Gastroesophageal sphincter (tissue), 4 donors: Measurements from ENCODE around the gene JSRP1. TPM values are rescaled to one million over a fixed set of nuclear protein-coding genes. Genes with fewer than 3 reads are reported as not detected.

Source experiments
- ATAC-seq: fragments of 150-250 bp; one replicate; pipeline ENCODE4 v1.9.1; 2016; ENCODE audit warnings: mild to moderate bottlenecking, moderate library complexity
- H3K27ac ChIP-seq, 4 donors: fragments of 200-600 bp; sonication (generic) in 3 of 4; 1 replicate in 3 of 4; 2 replicates in 1 of 4; pipeline ENCODE4 v1.5.1; 2016 to 2019
- H3K27me3 ChIP-seq: fragments of 200-600 bp; sonication (generic); one replicate; pipeline ENCODE4 v1.5.1; 2019
- H3K36me3 ChIP-seq, 2 donors: fragments of 200-600 bp; sonication (generic); one replicate each; pipeline ENCODE4 v1.5.1; 2019; ENCODE audit warnings: control low read depth in 1 of 2
- H3K4me1 ChIP-seq, 3 donors: fragments of 200-600 bp; sonication (generic); 1 replicate in 2 of 3; 2 replicates in 1 of 3; pipeline ENCODE4 v1.5.1; 2016 to 2019; ENCODE audit warnings: control low read depth in 2 of 3
- H3K4me3 ChIP-seq, 2 donors: fragments of 200-600 bp; sonication (generic); one replicate each; pipeline ENCODE4 v1.5.1; 2019; ENCODE audit warnings: mild to moderate bottlenecking in 1 of 2, moderate library complexity in 1 of 2
- H3K9me3 ChIP-seq, 3 donors: fragments of 200-600 bp; sonication (generic); one replicate each; pipeline ENCODE4 v1.5.1; 2017 to 2019; ENCODE audit warnings: control low read depth in 2 of 3
- CTCF ChIP-seq, 4 experiments: fragments of 200-600 bp in 2 of 4; fragments of 450-650 bp in 2 of 4; sonication (generic) in 1 of 4; IDR thresholded peaks; one replicate each; pipeline ENCODE4 v1.5.1; 2017 to 2019; ENCODE audit warnings: antibody characterized with exemption in 4 of 4, mild to moderate bottlenecking in 2 of 4, moderate library complexity in 2 of 4
- EP300 ChIP-seq: sonication (generic); formaldehyde crosslinking; IDR thresholded peaks from one replicate; pipeline ENCODE4 v1.6.1; 2017; ENCODE audit warnings: antibody characterized with exemption, mild to moderate bottlenecking
- POLR2A ChIP-seq, 2 donors: fragments of 450-650 bp; IDR thresholded peaks; one replicate each; pipeline ENCODE4 v1.6.1; 2017; ENCODE audit warnings: antibody characterized with exemption in 2 of 2, mild to moderate bottlenecking in 2 of 2, moderate library complexity in 1 of 2
- POLR2AphosphoS5 ChIP-seq: sonication (generic); formaldehyde crosslinking; IDR thresholded peaks from one replicate; pipeline ENCODE4 v1.6.1; 2017; ENCODE audit warnings: antibody characterized with exemption
- WGBS, 2 donors: methylation state at CpG; one replicate each; pipeline ENCODE4 v1.1.5; 2018; ENCODE audit warnings: low coverage in 1 of 2; 5-methylcytosine and 5-hydroxymethylcytosine counted together
- small RNA-seq, 4 donors: library from RNA; depleted of rRNA; stranded (forward); fragments of <200 nt; gene quantifications; one replicate each; pipeline ENCODE3, GENCODE V24; 2016
- total RNA-seq, 4 donors: library from RNA; depleted of rRNA; stranded (reverse); fragments of >200 nt; gene quantifications; one replicate each; pipeline ENCODE4 v1.1.0, GENCODE V29; 2016

Gene JSRP1
- total RNA-seq, 4 donors from 2014 or later = 0.37 TPM; not detected in 3

GRCh38 chr19:2208975-2209374, 47.2 kb downstream of the JSRP1 start:
- Histone ChIP-seq H3K4me3 (no peak overlapping the region), H3K27ac (no peak overlapping the region), H3K4me1 (peaks cover 0 to 15% (median 9%) of the 10 kb centered on the region in 3 donors), H3K27me3 (no peaks in the 10 kb centered on the region), H3K9me3 (no peaks in the 10 kb centered on the region), H3K36me3 (peaks cover 0 to 100% of the 10 kb centered on the region in 2 donors)
- WGBS, 2 donors = 64 to 67% methylated on average over 9 to 10 of the region's 10 CpGs
- no peak for ATAC-seq
- TF ChIP-seq CTCF (IDR thresholded peaks at IDR 0.05) = no peak
- TF ChIP-seq POLR2AphosphoS5 = no peak
- no peak for TF ChIP-seq EP300
- no peak for TF ChIP-seq POLR2A (IDR thresholded peaks at IDR 0.05)

- Histone ChIP-seq H3K36me3 (peaks cover 0 to 100% of the 10 kb centered on the region in 2 donors), H3K4me1 (peaks cover 0 to 15% (median 9%) of the 10 kb centered on the region in 3 donors), H3K4me3 (no peak overlapping the region), H3K9me3 (no peaks in the 10 kb centered on the region), H3K27ac (no peak overlapping the region), H3K27me3 (no peaks in the 10 kb centered on the region)
- peak; percentile 79 for ATAC-seq
- TF ChIP-seq POLR2AphosphoS5 (no peak), CTCF (IDR thresholded peaks at IDR 0.05) (peak in 1 of 4 experiments; percentile 20)
- 48% methylated on average over 11 of the region's 36 CpGs; no CpG with 5 or more reads in 1 of the 2 donors for WGBS, 2 donors
Measured at GRCh38 chr19:2207991-2208860, 48.0 kb downstream of the JSRP1 start.

GRCh38 chr19:2207008-2207407, 49.2 kb downstream of the JSRP1 start:
- WGBS, 2 donors = 68% methylated on average over 4 of the region's 15 CpGs; no CpG with 5 or more reads in 1 of the 2 donors
- Histone ChIP-seq H3K36me3 (peaks cover 0 to 100% of the 10 kb centered on the region in 2 donors), H3K4me3 (no peak overlapping the region), H3K9me3 (no peaks in the 10 kb centered on the region), H3K27ac (no peak overlapping the region), H3K27me3 (no peaks in the 10 kb centered on the region), H3K4me1 (peaks cover 0 to 15% (median 9%) of the 10 kb centered on the region in 3 donors)
- no peak for TF ChIP-seq EP300
- ATAC-seq = no peak

- no CpG with 5 or more reads among the region's 15 CpGs for WGBS, 2 donors
Measured at GRCh38 chr19:2202366-2202765, 53.9 kb downstream of the JSRP1 start.

More at GRCh38 chr19:2202366-2202765, 53.9 kb downstream of the JSRP1 start:
- Histone ChIP-seq H3K27me3 (no peaks in the 10 kb centered on the region), H3K27ac (no peak overlapping the region), H3K36me3 (peaks cover 0 to 89% of the 10 kb centered on the region in 2 donors), H3K4me3 (no peak overlapping the region), H3K9me3 (no peaks in the 10 kb centered on the region), H3K4me1 (peaks cover 0 to 10% (median 0%) of the 10 kb centered on the region in 3 donors)
- no peak for ATAC-seq
- TF ChIP-seq POLR2A (IDR thresholded peaks at IDR 0.05) (no peak), CTCF (IDR thresholded peaks at IDR 0.05) (no peak), POLR2AphosphoS5 (no peak), EP300 (no peak)

Small RNAs within 50 kb of the gene (small RNA-seq; reads per million reads assigned to genes)
- gene MIR1227 = 0 to 0.74 (median 0.13) reads per million in 4 donors

Other genes starting within 250 kb of the JSRP1 start
- 100 to 1,000 TPM in 1 of 4 donors, 10 to 100 TPM in 3; 44.0 to 125 (median 59.9) TPM for gene BTBD2, start 240.7 kb downstream of the JSRP1 start, total RNA-seq
- 100 to 1,000 TPM in 3 of 4 donors, 10 to 100 TPM in 1; 98.4 to 195 (median 173) TPM for gene MKNK2, start 205.2 kb downstream of the JSRP1 start, total RNA-seq
- 10 to 100 TPM; 29.0 to 69.9 (median 38.6) TPM for gene MOB3A, start 160.1 kb downstream of the JSRP1 start, total RNA-seq
- gene IZUMO4, start 159.5 kb downstream of the JSRP1 start, total RNA-seq = 10 to 100 TPM in 1 of 4 donors, 1 to 10 TPM in 3; 2.4 to 17.3 (median 4.3) TPM
- gene AP3D1, start 104.9 kb downstream of the JSRP1 start, total RNA-seq = 100 to 1,000 TPM in 1 of 4 donors, 10 to 100 TPM in 3; 69.9 to 132 (median 73.8) TPM
- gene DOT1L, start 92.5 kb downstream of the JSRP1 start, total RNA-seq = 10 to 100 TPM in 2 of 4 donors, 1 to 10 TPM in 2; 4.4 to 12.8 (median 10.2) TPM
- 10 to 100 TPM; 41.6 to 56.7 (median 51.7) TPM for gene PLEKHJ1, start 20.1 kb downstream of the JSRP1 start, total RNA-seq
- gene SF3A2, start 19.6 kb downstream of the JSRP1 start, total RNA-seq = 10 to 100 TPM; 27.5 to 40.3 (median 37.4) TPM
- 1 to 10 TPM in 1 of 4 donors, under 1 TPM in 3; 0.23 to 1.2 (median 0.47) TPM for gene AMH, start 7.1 kb downstream of the JSRP1 start, total RNA-seq
- gene PEAK3, start 25.8 kb upstream of the JSRP1 start, total RNA-seq = 1 to 10 TPM in 1 of 4 donors, under 1 TPM in 2, not detected in 1; 0.16 to 1.3 (median 0.27) TPM
- gene LINGO3, start 51.7 kb upstream of the JSRP1 start, total RNA-seq = not detected
- 10 to 100 TPM; 52.3 to 86.1 (median 77.7) TPM for gene LSM7, start 72.2 kb upstream of the JSRP1 start, total RNA-seq
- gene SPPL2B, start 72.3 kb upstream of the JSRP1 start, total RNA-seq = 10 to 100 TPM; 18.5 to 32.7 (median 30.9) TPM
- gene TMPRSS9, start 103.8 kb upstream of the JSRP1 start, total RNA-seq = under 1 TPM in 1 of 4 donors, not detected in 3; 0.54 TPM
- gene TIMM13, start 171.2 kb upstream of the JSRP1 start, total RNA-seq = 10 to 100 TPM; 22.9 to 32.2 (median 27.3) TPM
- 10 to 100 TPM; 17.4 to 41.5 (median 26.8) TPM for gene LMNB2, start 200.5 kb upstream of the JSRP1 start, total RNA-seq
- 100 to 1,000 TPM in 1 of 4 donors, 10 to 100 TPM in 3; 69.9 to 374 (median 88.7) TPM for gene GADD45B, start 219.7 kb upstream of the JSRP1 start, total RNA-seq